HG03378 (cell line): ENCODE data around the gene INVS.
"Not testable (repeated sequence)": the region's sequence is repeated elsewhere in the genome, so short reads cannot be mapped to it uniquely, and the experiment has no call there.

Source experiments
- ATAC-seq: cut with Tn5 transposase; IDR thresholded peaks from one replicate; pipeline ENCODE4 v1.9.1; 2021; ENCODE audit warnings: mild to moderate bottlenecking, moderate library complexity; ENCODE audit not compliant: unreplicated experiment

The INVS gene, protein sequence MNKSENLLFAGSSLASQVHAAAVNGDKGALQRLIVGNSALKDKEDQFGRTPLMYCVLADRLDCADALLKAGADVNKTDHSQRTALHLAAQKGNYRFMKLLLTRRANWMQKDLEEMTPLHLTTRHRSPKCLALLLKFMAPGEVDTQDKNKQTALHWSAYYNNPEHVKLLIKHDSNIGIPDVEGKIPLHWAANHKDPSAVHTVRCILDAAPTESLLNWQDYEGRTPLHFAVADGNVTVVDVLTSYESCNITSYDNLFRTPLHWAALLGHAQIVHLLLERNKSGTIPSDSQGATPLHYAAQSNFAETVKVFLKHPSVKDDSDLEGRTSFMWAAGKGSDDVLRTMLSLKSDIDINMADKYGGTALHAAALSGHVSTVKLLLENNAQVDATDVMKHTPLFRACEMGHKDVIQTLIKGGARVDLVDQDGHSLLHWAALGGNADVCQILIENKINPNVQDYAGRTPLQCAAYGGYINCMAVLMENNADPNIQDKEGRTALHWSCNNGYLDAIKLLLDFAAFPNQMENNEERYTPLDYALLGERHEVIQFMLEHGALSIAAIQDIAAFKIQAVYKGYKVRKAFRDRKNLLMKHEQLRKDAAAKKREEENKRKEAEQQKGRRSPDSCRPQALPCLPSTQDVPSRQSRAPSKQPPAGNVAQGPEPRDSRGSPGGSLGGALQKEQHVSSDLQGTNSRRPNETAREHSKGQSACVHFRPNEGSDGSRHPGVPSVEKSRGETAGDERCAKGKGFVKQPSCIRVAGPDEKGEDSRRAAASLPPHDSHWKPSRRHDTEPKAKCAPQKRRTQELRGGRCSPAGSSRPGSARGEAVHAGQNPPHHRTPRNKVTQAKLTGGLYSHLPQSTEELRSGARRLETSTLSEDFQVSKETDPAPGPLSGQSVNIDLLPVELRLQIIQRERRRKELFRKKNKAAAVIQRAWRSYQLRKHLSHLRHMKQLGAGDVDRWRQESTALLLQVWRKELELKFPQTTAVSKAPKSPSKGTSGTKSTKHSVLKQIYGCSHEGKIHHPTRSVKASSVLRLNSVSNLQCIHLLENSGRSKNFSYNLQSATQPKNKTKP

GRCh38 chr9:100098887-100099721 is at the start of gene INVS, which contains the start of gene ERP44:
INVS (plus strand) TSS chr9:100099243; CDS start chr9:100104522, 5,279 bp downstream.
ERP44 (minus strand) TSS chr9:100099000; CDS start chr9:100098840, 160 bp downstream.
- ATAC-seq = peak; percentile 96

GRCh38 chr9:100049551-100049950 is 49.5 kb upstream of the INVS start:
- ATAC-seq = no peak

GRCh38 chr9:100052375-100052774 is 46.7 kb upstream of the INVS start:
- no peak for ATAC-seq

GRCh38 chr9:100056561-100056960 is 42.5 kb upstream of the INVS start:
- no peak for ATAC-seq

DNA sequence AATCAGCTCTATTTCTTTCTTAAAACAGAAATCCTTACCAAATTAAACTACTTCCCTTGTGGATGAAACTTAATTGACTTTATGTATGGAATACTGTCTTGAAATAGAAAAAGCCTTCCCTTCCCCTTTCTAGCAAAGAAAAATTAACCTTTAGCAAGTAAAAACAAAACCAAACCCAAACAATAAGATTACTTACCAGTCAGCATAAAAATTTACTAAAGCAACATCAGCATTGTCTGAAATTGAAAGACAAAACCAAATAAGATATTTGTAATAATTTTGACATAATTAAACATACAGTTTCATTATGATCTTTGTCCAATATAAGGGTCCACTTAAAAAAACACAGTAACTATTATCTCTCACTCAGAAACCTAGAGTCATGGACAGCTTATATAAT is 41.4 kb upstream of the INVS start:
- no peak for ATAC-seq

- peak; percentile 79 for ATAC-seq
Measured at GRCh38 chr9:100058699-100059579, 40.1 kb upstream of the INVS start.

- ATAC-seq = not testable (repeated sequence)
Measured at GRCh38 chr9:100062683-100063082, 36.4 kb upstream of the INVS start.

DNA sequence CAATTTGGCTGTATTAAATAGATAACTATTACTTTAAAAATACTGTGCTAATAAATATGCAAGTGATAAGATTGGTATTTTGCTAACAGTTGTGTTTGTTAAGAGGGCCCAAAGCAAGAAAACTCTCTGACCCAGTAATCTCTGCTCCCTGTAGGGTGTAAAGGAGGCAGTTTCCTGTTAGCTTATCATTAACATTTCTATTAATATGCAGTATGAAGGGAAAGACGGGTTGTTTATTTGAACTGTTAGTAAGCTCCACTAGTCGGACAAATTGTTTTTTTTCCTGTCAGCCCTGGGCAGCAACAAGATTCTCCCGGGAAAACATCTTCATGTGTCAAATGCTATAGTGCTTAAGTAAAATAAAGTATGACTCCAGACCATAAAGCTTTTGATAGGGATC is 35.9 kb upstream of the INVS start:
- ATAC-seq = no peak

GRCh38 chr9:100064872-100065581 is 34.0 kb upstream of the INVS start:
- no peak for ATAC-seq

GRCh38 chr9:100066539-100066938 is 32.5 kb upstream of the INVS start:
- ATAC-seq = peak; percentile 92

- not testable (repeated sequence) for ATAC-seq
Measured at GRCh38 chr9:100067990-100068389, 31.1 kb upstream of the INVS start.

- not testable (repeated sequence) for ATAC-seq
Measured at GRCh38 chr9:100069068-100069467, 30.0 kb upstream of the INVS start.

- no peak for ATAC-seq
Measured at GRCh38 chr9:100070104-100071041, 28.7 kb upstream of the INVS start.

- ATAC-seq = no peak
Measured at GRCh38 chr9:100071271-100071670, 27.8 kb upstream of the INVS start.

DNA sequence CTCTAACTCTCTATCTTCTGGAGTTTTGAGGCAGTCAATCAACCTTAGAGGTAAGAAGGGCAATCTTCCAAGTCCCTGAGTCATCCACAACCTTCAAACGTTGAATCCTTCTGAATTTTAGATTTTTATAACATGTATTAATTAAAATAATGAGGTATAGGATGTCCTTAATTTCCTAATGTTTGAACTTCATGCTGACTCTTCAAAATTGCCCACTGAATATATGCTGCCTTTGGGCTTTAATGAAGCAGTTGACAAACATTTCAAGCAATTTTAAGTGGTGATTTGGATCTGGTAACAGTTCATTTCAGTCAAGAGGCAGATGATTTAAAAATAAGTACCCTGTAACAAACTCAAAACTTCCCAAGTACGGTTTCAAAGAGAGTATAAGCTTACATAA is 26.2 kb upstream of the INVS start:
- ATAC-seq = no peak

- no peak for ATAC-seq
Measured at GRCh38 chr9:100074093-100074492, 24.9 kb upstream of the INVS start.

DNA sequence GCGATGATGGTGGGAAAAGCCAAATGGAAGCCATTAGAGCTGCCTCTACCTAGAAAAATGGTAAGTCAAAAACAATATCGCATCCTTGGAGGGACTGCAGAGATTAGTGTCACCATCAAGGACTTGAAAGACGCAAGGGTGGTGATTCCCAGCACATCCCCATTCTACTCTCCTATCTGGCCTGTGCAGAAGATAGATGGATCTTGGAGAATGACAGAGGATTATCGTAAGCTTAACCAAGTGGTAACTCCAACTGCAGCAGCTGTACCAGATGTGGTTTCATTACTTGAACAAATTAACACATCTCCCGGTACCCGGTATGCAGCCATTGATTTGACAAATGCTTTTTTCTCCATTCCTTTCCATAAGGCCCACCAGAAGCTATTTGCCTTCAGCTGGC is 24.1 kb upstream of the INVS start:
- ATAC-seq = no peak

DNA sequence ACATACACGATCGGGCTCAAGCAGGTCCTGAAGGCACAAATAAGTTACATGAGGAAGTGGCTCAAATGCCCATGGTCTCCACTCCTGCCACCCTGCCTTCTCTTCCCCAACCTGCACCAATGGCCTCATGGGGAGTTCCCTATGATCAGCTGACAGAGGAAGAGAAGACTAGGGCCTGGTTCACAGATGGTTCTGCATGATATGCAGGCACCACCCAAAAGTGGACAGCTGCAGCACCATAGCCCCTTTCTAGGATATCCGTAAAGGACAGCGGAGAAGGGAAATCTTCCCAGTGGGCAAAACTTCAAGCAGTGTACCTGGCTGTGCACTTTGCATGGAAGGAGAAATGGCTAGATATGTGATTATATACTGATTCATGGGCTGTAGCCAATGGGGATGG is 22.8 kb upstream of the INVS start:
- not testable (repeated sequence) for ATAC-seq
